T-helper 2 cell treated with Interferon-gamma antibody and Interleukin-4, amounts not matched to agents 5 μg/mL and 100 μg/mL, for 36 hours (primary cell): ENCODE data around the gene MLF2.
A peak's percentile ranks its signal among the peaks of the same experiment; 100 is the strongest.

Source experiments
- DNase-seq: peaks from one replicate; pipeline ENCODE4 v3.0.0; 2021; ENCODE audit warnings: low spot score
- H3K27ac Mint-ChIP-seq: one replicate; pipeline ENCODE4 v1.8.0; 2021; ENCODE audit warnings: mild to moderate bottlenecking, mixed read lengths
- H3K27me3 Mint-ChIP-seq: one replicate; pipeline ENCODE4 v1.8.0; 2021; ENCODE audit warnings: low read depth, mixed read lengths
- H3K36me3 Mint-ChIP-seq: one replicate; pipeline ENCODE4 v1.8.0; 2021; ENCODE audit warnings: low read depth, mixed read lengths
- H3K4me1 Mint-ChIP-seq: one replicate; pipeline ENCODE4 v1.8.0; 2021; ENCODE audit warnings: low read depth, mixed read lengths
- H3K4me3 Mint-ChIP-seq: one replicate; pipeline ENCODE4 v1.8.0; 2022; ENCODE audit warnings: mild to moderate bottlenecking, moderate library complexity, mixed read lengths
- H3K9me3 Mint-ChIP-seq: one replicate; pipeline ENCODE4 v1.8.0; 2021; ENCODE audit warnings: mixed read lengths

MLF2 gene

DNA sequence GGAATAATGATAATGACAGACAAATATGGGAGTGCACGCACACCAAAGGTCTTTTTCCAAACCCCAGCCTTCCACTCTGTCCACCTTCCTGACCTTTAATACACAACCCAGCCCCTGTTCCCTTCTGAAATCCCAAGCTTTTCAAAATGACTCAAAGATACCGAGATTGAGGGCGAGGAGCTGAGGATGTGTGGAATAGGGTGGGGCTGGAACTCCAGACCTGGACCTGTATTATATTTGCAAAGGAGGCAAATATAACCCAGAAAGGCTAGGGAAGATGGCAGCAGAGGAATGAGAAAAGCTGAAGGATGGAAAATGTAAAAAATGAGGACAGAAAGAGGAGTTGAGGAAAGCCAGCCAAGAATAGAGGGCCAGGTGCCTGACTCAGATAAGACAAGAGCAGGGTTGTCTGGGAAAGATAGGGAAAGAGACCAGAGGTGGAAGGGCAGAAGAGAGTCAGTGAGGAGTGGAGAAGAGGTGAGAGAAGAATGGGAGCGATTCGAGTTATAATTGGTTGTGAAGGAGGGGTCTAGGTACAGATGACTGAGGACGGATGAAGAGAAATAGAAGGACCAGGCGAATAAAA lies 12.2 kb upstream of the MLF2 start:
- Mint-ChIP-seq H3K4me3 (peak overlapping the region; percentile 75), H3K27ac (peak overlapping the region; percentile 52), H3K4me1 (peaks cover 44% of the 10 kb centered on the region), H3K9me3 (no peaks in the 10 kb centered on the region), H3K27me3 (peaks cover 9% of the 10 kb centered on the region), H3K36me3 (peaks cover 1% of the 10 kb centered on the region)
- DNase-seq: no peak

DNA sequence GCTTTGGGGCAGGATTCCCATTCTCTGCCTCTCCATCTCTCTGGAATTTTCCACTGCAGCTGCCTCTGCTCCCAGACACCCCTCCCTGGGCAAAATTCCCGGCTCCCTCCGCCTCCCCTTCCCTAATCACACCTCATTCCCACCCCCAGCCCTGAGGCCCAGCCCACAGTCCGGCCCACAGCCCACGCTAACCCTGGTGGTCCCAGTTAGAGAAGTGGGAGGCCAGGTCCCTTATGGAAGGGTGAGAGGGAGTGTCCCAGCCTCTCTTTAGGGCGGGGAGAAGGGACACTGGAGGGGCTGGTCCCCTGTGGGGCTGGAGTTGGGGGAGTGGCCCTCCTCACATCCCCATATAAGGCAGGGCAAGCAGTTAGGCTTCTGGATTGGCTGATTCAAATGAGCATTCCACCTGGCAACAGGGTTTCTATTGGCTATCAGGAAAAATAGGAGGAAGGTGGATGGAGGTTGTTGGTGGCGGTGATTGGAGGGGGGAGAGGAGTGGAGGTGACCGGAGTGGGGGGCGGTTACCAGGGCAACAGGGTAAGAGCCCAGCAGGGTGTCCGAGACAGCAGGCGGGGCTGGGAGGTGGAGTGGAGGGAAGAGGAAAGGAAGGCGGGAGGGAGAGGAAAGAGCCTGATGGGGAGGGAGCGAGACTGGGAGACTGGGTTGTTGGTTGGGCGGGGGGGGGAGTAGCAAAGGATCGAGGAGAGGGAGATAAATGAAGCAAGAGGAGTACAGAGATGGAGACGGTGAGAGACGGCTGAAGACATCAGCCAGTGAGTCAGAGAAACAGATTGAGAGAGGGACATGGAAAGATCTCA lies 11.3 kb upstream of the MLF2 start:
- Mint-ChIP-seq H3K9me3 (no peaks in the 10 kb centered on the region), H3K27ac (peak overlapping the region; percentile 42), H3K36me3 (no peaks in the 10 kb centered on the region), H3K27me3 (peaks cover 9% of the 10 kb centered on the region), H3K4me1 (peaks cover 38% of the 10 kb centered on the region), H3K4me3 (peak overlapping the region; percentile 78)
- peak; percentile 69 for DNase-seq

DNA sequence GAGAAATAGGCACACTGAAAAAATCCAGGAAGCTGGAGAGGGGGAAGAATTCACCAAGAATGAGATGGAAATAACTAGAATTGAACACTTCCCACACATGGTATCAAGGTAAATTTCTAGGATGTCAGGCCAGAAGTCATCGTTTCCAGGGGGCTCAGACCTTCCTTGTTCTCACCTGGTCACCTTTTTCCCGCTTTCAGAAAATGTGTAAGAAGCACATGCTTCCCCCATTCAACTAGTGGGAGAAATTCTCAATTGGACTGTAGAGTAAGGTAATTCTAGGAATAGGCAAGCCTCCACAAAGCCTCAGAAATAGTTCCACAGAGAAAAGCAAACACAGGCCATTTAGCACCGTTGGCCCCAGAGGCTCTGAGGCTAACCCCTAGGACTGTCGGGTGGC lies 10.4 kb upstream of the MLF2 start:
- Mint-ChIP-seq H3K9me3 (no peaks in the 10 kb centered on the region), H3K36me3 (no peaks in the 10 kb centered on the region), H3K4me1 (peaks cover 37% of the 10 kb centered on the region), H3K27ac (no peak overlapping the region), H3K4me3 (no peak overlapping the region), H3K27me3 (peaks cover 9% of the 10 kb centered on the region)
- DNase-seq: no peak

DNA sequence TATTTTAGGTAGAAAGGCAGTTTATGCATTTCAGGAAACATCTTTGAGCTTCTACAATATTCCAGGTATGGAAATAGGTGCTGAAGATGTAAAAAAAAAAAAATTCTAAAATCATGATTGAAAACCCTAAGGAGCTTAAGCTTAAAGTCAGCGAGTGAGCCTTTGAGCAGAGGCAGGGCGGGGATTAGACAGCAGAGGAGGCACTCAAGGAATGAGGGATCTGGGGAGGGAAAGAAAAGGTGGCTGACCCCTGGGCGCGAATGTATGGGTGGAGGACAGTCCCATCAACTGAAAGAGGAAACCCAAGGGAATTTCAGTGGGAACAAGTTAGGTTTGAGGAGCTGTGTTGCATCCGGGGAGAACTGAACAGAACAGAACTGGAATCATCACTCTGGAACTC lies 6.8 kb upstream of the MLF2 start:
- Mint-ChIP-seq H3K27ac (no peak overlapping the region), H3K36me3 (no peaks in the 10 kb centered on the region), H3K27me3 (peaks cover 4% of the 10 kb centered on the region), H3K9me3 (no peaks in the 10 kb centered on the region), H3K4me3 (no peak overlapping the region), H3K4me1 (peaks cover 22% of the 10 kb centered on the region)
- DNase-seq: no peak

DNA sequence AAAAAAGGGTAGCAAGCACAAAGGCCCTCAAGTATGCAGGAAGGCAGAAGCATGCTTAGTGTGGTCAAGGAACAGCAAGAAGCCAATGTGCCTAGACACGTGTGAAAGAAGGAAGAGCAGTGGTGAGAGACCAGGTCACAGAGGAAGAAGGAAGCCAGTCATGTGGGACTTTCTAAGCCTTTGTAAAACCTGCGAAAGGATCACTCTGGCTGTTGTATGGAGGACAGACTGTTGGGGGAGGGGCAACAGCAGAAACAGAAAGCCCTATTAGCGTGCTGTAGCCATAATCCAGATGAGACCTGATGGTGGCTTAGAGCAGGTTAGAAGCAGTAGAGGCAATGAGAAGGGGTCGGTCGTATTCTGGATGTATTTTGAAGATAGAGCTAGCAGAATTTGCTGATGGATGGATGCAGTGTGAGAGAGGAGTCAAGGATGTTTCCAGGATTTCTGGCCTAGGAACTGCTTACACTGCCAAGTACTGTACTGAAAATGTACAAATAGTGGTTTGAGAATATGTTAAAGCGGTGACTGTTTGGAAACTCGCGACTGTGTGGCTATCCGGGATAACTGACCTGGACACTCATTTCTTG lies 5.7 kb upstream of the MLF2 start:
- Mint-ChIP-seq H3K27me3 (peaks cover 2% of the 10 kb centered on the region), H3K27ac (no peak overlapping the region)

DNA sequence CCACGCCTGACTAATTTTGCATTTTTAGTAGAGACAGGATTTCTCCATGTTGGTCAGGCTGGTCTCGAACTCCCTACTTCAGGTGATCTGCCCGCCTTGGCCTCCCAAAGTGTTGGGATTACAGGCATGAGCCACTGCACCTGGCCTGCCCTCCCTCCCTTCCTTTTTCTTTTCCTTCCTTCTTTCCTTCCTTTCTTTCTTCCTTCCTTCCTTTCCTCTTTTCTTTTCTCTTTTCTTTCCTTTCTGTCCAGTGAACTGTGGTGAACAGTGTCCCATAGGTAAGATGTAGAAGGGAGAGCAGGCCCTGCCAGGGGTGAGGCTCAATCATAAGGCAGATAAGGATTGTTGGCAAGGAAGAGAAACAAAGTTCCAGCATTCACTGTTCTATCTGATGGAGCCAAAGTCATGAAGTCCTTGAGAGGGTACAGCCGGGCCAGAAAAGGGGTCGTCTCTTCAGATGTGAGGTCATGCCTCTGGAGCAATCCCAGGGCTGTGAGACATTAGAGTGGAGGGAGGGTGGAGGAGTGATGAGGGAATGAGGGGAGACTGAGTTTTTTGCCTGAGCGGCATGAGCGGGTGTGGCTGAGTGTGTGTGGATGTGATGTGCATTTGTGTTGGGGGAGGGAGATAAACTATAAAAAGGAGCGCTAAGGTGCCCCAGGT lies 4.2 kb upstream of the MLF2 start:
- H3K4me3 Mint-ChIP-seq: no peak overlapping the region

More for the DNA sequence above, 5.7 kb upstream of the MLF2 start:
- DNase-seq: no peak
- Mint-ChIP-seq H3K4me3 (no peak overlapping the region), H3K4me1 (peaks cover 19% of the 10 kb centered on the region), H3K9me3 (no peaks in the 10 kb centered on the region), H3K36me3 (no peaks in the 10 kb centered on the region)

DNA sequence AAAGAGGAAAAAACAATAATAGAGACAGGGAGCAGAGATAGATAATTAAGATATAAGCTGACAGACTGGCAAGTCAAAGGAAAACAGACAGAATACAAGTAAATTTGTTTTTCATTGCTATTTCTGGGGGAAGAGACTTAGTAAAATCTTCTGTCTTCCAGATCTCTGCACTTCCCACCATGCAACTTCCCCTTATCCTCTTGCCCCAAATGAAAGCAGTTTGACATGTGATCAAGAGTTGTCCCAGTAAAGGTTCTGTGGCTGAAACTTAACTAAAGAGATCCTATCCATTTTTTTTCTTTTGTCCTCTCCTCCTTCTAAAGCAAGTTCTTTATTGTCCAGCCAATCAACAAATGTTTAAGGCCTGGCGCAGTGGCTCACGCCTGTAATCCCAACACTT lies 1.5 kb upstream of the MLF2 start:
- no peak overlapping the region for H3K4me3 Mint-ChIP-seq
- no peaks in the 10 kb centered on the region for H3K9me3 Mint-ChIP-seq
- H3K27ac Mint-ChIP-seq: no peak overlapping the region
- H3K4me1 Mint-ChIP-seq: peaks cover 37% of the 10 kb centered on the region
- DNase-seq: no peak
- H3K27me3 Mint-ChIP-seq: peaks cover 2% of the 10 kb centered on the region
- H3K36me3 Mint-ChIP-seq: peaks cover 19% of the 10 kb centered on the region

More for the DNA sequence above, 4.2 kb upstream of the MLF2 start:
- peaks cover 25% of the 10 kb centered on the region for H3K4me1 Mint-ChIP-seq
- H3K27me3 Mint-ChIP-seq: peaks cover 2% of the 10 kb centered on the region
- no peak for DNase-seq
- no peak overlapping the region for H3K27ac Mint-ChIP-seq
- H3K9me3 Mint-ChIP-seq: no peaks in the 10 kb centered on the region
- no peaks in the 10 kb centered on the region for H3K36me3 Mint-ChIP-seq

DNA sequence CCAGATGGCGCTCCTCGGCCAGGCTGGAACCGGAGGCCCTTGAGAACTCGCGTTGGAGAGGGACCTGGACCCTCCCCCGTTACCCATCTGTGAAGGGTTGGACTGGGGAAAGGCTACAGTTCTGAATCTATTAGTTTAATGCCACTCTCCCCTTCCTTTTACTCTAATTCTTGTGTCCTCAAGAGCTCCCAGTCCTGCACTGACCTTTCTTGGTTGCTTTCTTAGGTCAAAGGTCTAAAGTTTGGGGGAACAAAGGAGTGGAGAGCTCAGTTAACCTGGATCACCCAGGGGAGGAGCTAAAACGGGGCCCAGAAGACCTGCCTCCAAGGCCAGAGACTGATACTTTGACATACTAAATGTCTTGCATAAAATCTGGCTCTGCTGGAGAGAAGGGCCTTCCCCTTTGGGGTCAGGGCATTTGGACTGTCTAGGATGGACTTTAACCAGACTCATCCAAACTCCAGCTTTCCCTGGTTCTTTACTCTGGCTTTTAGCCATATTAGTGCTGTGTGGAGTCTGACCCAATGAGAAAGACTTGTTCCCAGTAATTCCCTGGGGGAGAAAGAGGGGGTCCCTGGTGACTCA lies 923 bp upstream of the MLF2 start:
- Mint-ChIP-seq H3K9me3 (no peaks in the 10 kb centered on the region), H3K4me3 (peak overlapping the region; percentile 94), H3K27ac (peak overlapping the region; percentile 98), H3K4me1 (peaks cover 36% of the 10 kb centered on the region), H3K27me3 (peaks cover 2% of the 10 kb centered on the region), H3K36me3 (peaks cover 24% of the 10 kb centered on the region)
- no peak for DNase-seq

DNA sequence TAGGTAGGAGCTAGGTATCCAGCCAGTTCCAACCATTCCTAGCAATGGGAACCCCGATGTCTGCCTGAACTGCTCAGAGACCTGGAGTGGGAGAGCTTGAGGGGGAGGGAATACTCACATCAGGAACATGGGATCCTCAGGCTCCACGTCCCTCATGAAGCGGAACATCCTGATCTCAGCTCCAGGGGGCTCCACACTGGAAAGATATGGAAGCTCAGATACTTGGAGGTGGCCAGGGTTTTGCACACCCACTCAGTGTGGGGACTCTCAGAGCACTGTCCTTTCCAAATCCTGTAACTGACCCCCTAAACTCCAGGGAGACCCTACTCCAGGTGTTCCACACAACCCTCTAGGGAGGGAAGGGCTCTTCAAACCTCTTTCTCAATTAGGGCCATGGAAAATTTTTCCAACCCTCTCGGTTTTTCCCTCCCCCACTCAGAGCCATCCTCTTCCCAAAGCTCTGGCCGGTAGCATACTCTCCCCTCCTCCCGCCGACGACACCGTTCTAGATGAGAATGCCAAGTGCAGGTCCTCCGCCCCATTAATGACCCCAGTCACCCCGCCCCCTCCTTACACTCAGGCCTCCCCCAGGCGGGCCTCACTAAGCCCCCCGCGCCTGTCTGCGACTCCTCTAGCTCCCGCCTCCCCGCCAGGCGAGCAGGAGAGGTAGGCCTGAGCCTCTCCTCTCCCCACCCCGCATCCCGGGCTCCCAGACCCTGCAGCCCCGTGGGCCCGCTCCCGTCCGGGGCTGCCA lies 597 bp downstream of the MLF2 start:
- peaks cover 37% of the 10 kb centered on the region for H3K36me3 Mint-ChIP-seq
- H3K4me1 Mint-ChIP-seq: peaks cover 27% of the 10 kb centered on the region
- peak overlapping the region; percentile 94 for H3K4me3 Mint-ChIP-seq
- no peaks in the 10 kb centered on the region for H3K9me3 Mint-ChIP-seq
- no peak for DNase-seq
- peaks cover 2% of the 10 kb centered on the region for H3K27me3 Mint-ChIP-seq
- H3K27ac Mint-ChIP-seq: peak overlapping the region; percentile 98

DNA sequence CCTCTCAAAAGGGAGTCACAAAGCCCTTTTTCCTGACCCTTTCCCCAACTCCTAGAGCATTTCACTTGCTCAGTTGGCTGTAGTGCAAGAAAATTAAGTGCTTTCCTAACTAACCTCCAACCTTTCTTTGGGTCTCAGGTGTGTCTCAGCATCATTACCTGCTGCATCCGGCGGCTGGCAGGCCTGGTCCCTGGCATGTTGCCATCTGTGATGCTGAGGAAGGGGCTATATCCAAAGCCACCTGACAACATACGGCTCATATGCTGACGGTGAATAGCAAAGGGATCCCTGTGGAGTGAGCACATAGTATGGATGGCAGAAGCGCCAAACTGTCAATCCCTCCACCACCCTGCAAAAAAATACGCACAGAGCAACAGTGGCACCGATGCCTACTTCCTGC lies 1.2 kb downstream of the MLF2 start:
- no peaks in the 10 kb centered on the region for H3K9me3 Mint-ChIP-seq
- H3K4me1 Mint-ChIP-seq: peaks cover 24% of the 10 kb centered on the region
- H3K4me3 Mint-ChIP-seq: peak overlapping the region; percentile 94
- H3K27ac Mint-ChIP-seq: peak overlapping the region; percentile 98
- H3K27me3 Mint-ChIP-seq: no peaks in the 10 kb centered on the region
- peaks cover 40% of the 10 kb centered on the region for H3K36me3 Mint-ChIP-seq
- DNase-seq: no peak

DNA sequence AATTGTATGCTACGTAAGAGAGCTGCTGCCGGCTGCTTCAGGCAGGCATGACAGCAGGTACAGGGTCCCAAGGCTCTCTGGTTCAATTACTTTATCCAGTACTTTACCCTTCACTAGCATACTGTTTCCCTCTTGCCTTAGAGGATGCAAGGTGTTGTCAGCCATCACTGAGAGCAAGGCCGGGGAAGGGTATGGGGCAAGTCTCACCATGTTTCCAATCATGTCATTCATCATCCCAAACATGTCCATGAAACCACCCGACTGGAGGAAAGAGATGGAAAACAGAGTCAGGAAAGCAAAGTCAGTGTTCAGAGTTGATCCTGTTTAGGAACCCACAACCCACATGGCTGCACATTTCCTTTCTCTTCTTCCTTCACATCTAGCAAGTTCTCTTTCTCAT lies 2.4 kb downstream of the MLF2 start:
- Mint-ChIP-seq H3K27ac (no peak overlapping the region), H3K4me3 (no peak overlapping the region), H3K9me3 (no peaks in the 10 kb centered on the region), H3K27me3 (no peaks in the 10 kb centered on the region), H3K4me1 (peaks cover 29% of the 10 kb centered on the region), H3K36me3 (peaks cover 43% of the 10 kb centered on the region)
- DNase-seq: no peak

DNA sequence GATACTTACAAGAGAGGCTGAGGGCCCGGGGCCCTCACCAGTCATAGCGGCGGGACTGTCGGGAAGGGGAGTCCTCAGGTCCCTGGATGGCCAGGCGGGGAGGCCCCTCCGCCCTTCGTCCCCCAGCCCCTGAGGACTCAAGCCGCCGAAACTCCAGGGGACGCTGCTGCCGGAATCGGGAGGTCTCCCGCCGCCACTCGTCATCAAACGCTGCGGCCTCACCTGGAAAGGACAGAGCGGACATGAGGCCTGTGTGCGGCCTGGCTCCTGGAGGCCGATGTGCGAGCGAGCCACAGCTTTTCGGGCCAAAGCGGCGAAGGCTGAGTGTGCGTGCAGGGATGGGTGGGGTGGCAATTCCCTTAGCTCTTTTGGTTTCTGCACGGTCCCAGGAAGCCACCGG lies 4.2 kb downstream of the MLF2 start:
- Mint-ChIP-seq H3K4me1 (peaks cover 32% of the 10 kb centered on the region), H3K27ac (no peak overlapping the region), H3K27me3 (no peaks in the 10 kb centered on the region), H3K36me3 (peaks cover 50% of the 10 kb centered on the region), H3K4me3 (no peak overlapping the region), H3K9me3 (no peaks in the 10 kb centered on the region)
- no peak for DNase-seq

DNA sequence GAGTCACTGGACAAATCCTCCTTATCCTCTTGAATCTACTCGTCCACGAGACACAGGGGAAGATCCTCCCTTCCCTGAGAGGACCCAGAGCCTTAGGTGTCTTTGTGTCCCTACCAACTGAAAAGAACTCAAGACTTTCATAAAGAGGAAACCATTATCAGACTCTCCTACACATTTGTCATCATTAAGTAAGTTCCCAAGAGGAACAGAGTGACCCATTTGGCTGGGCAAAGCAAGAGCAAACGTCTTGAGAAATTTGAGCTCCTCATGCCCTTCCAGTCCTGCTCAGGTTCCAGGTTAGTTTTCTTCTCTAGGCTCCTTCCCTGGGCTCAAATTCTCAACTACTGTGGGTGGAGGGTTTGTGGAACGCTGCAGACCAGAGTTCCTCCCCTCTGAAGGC lies 5.7 kb downstream of the MLF2 start:
- Mint-ChIP-seq H3K27ac (peak overlapping the region; percentile 59), H3K4me1 (peaks cover 27% of the 10 kb centered on the region), H3K36me3 (peaks cover 54% of the 10 kb centered on the region), H3K4me3 (no peak overlapping the region), H3K27me3 (no peaks in the 10 kb centered on the region), H3K9me3 (peaks cover 8% of the 10 kb centered on the region)
- DNase-seq: no peak
